GM12878 (cell line): ENCODE data around the gene GRIN2D. TPM values are rescaled to one million over a fixed set of nuclear protein-coding genes. Genes with fewer than 3 reads are reported as not detected.

ENCODE experiments used
- ATAC-seq: fragments of 200-7000 bp; cut with Tn5 transposase; 3 replicates; pipeline ENCODE4 v1.9.1; 2020; ENCODE audit warnings: mild to moderate bottlenecking, moderate library complexity
- BruUV-seq: library from RNA; stranded (reverse); fragments of 400-500 nt; replicated peaks from 2 replicates; lab custom pipeline; 2021; lab: Mats Ljungman, UMichigan
- CTCF ChIA-PET: fragments of 300-600 bp; sonication (Branson Sonifier 250); formaldehyde crosslinking; extraction: SDS; loops from one replicate; lab custom pipeline; 2021; ENCODE audit warnings: inconsistent platforms; lab: Yijun Ruan, JAX
- POLR2A ChIA-PET: fragments of 350-600 bp; formaldehyde crosslinking; extraction: SDS; loops from one replicate; lab custom pipeline; 2021; ENCODE audit warnings: inconsistent platforms; lab: Charles Lee
- RAD21 ChIA-PET: fragments of 300-600 bp; sonication (Branson Sonifier 250); formaldehyde crosslinking; loops from one replicate; lab custom pipeline; 2023; ENCODE audit warnings: antibody characterized with exemption; ENCODE audit not compliant: unreplicated experiment; lab: Charles Lee
- SMC1A ChIA-PET: fragments of 300-600 bp; sonication (Branson Sonifier 250); formaldehyde crosslinking; loops from one replicate; lab custom pipeline; 2023; ENCODE audit not compliant: unreplicated experiment, uncharacterized antibody; lab: Charles Lee
- DNase-seq: peaks from one replicate; pipeline ENCODE4 v3.0.0-alpha.2; 2011; ENCODE audit warnings: low read depth, low spot score
- FAIRE-seq: peaks from 3 replicates; lab custom pipeline; 2011; peaks lifted over from hg19 to GRCh38; lab: Jason Lieb, UNC
- H2AFZ ChIP-seq: 2 replicates; pipeline ENCODE4 v1.6.0; 2011; ENCODE audit warnings: low read depth, low read length, control low read depth; ENCODE audit not compliant: control insufficient read depth
- H3K27ac ChIP-seq: 2 replicates; pipeline ENCODE4 v1.5.1; 2011; ENCODE audit warnings: control low read depth; ENCODE audit not compliant: control insufficient read depth, insufficient read depth
- H3K27me3 ChIP-seq, 2 experiments: replicated peaks in 1 of 2; 2 replicates each; pipeline versions ENCODE4 v1.6.0 to v1.6.1; 2011; ENCODE audit warnings: low read length in 1 of 2; ENCODE audit not compliant: control insufficient read depth in 2 of 2, insufficient read depth in 2 of 2
- H3K36me3 ChIP-seq, 2 experiments: 2 replicates each; pipeline ENCODE4 v1.5.1; 2011; ENCODE audit warnings: low read length in 1 of 2; ENCODE audit not compliant: control insufficient read depth in 2 of 2, insufficient read depth in 2 of 2
- H3K4me1 ChIP-seq: 2 replicates; pipeline ENCODE4 v1.6.1; 2011; ENCODE audit warnings: mild to moderate bottlenecking, low read length, moderate library complexity, mixed read lengths; ENCODE audit not compliant: control insufficient read depth, insufficient read depth
- H3K4me2 ChIP-seq: 2 replicates; pipeline ENCODE4 v1.6.0; 2011; ENCODE audit warnings: control low read depth; ENCODE audit not compliant: control insufficient read depth, insufficient read depth
- H3K4me3 ChIP-seq: fragments of 200-600 bp; sonication (generic); 2 replicates; pipeline ENCODE4 v1.5.1; 2016
- H3K79me2 ChIP-seq: 2 replicates; pipeline ENCODE4 v1.6.0; 2011; ENCODE audit warnings: low read length; ENCODE audit not compliant: control insufficient read depth, insufficient read depth
- H3K9ac ChIP-seq: 2 replicates; pipeline ENCODE4 v1.8.0; 2011; ENCODE audit warnings: low read length, control low read depth, mixed read lengths; ENCODE audit not compliant: control insufficient read depth, insufficient read depth
- H3K9me3 ChIP-seq: replicated peaks from 3 replicates; pipeline ENCODE4 v1.5.1; 2011; ENCODE audit warnings: mild to moderate bottlenecking, low read length; ENCODE audit not compliant: control insufficient read depth, insufficient read depth
- H4K20me1 ChIP-seq: 2 replicates; pipeline ENCODE4 v1.6.0; 2011; ENCODE audit not compliant: control insufficient read depth, insufficient read depth
- HDAC6 ChIP-seq: fragments of 200-600 bp; sonication (generic); IDR thresholded peaks from one replicate; pipeline ENCODE4 v1.8.0; 2017; ENCODE audit warnings: antibody characterized with exemption; ENCODE audit not compliant: unreplicated experiment
- KDM1A ChIP-seq: fragments of 200-600 bp; sonication (generic); IDR thresholded peaks from 2 replicates; pipeline ENCODE4 v1.6.1; 2016; ENCODE audit warnings: borderline replicate concordance
- NFIC ChIP-seq: IDR thresholded peaks from 2 replicates; pipeline ENCODE4 v1.6.1; 2012; ENCODE audit warnings: low read depth, mild to moderate bottlenecking, inconsistent platforms, low read length, moderate library complexity
- NFYB ChIP-seq: IDR thresholded peaks from 2 replicates; pipeline ENCODE4 v1.6.1; 2011; ENCODE audit warnings: low read depth, mild to moderate bottlenecking, low read length, improper control_type of control experiment, moderate library complexity; ENCODE audit not compliant: insufficient read depth
- TAF1 ChIP-seq: IDR thresholded peaks from 2 replicates; pipeline ENCODE4 v1.6.1; 2011; ENCODE audit warnings: mild to moderate bottlenecking, low read depth, low read length, borderline replicate concordance
- TCF7 ChIP-seq: IDR thresholded peaks from 2 replicates; pipeline ENCODE4 v1.6.1; 2014; ENCODE audit warnings: antibody characterized with exemption, borderline replicate concordance
- YBX1 ChIP-seq: fragments of 450-650 bp; IDR thresholded peaks from 2 replicates; pipeline ENCODE4 v1.6.1; 2016; ENCODE audit warnings: antibody characterized with exemption
- WGBS: methylation state at CpG from one replicate; pipeline ENCODE4 v1.1.6; 2016; ENCODE audit warnings: low lambda C conversion rate; ENCODE audit not compliant: insufficient replicate concordance, insufficient coverage; ENCODE audit errors: missing lambda C conversion rate; 5-methylcytosine and 5-hydroxymethylcytosine counted together
- in situ Hi-C: fragments of 300-500 bp; cut with MboI; formaldehyde crosslinking; loops from 9 replicates; pipeline ENCODE4 v1.14.3; 2018; ENCODE audit warnings: mixed read lengths
- intact Hi-C: fragments of 100-400 bp; cut with micrococcal nuclease; formaldehyde crosslinking; loops from one replicate; pipeline ENCODE4 v1.14.2; 2022; ENCODE audit not compliant: unreplicated experiment
- polyA plus RNA-seq, 11 experiments: library from polyadenylated mRNA; depleted of rRNA in 4 of 11; unstranded in 6 of 11; stranded (reverse) in 5 of 11; fragments of >200 nt; fragmentation: Nextera tagmentation in 4 of 11; fragmentation: Illumina TruSeq in 1 of 11; extraction: Ambion mirVana in 4 of 11; extraction: Trizol in 1 of 11; gene quantifications; 1 replicate in 1 of 11; 2 replicates in 10 of 11; pipeline versions ENCODE4 v1.2.1 to v1.2.3, GENCODE V29; 2011 to 2016; ENCODE audit warnings: inconsistent platforms in 2 of 11, missing spikeins in 2 of 11, low read depth in 1 of 11
- total RNA-seq, 4 experiments: library from RNA; depleted of rRNA in 3 of 4; stranded (reverse); fragments of >200 nt in 3 of 4; fragmentation: Illumina TruSeq in 1 of 4; extraction: Trizol in 1 of 4; gene quantifications; 2 replicates each; pipeline versions ENCODE4 v1.2.1 to v1.2.3, GENCODE V29; 2013 to 2021

GRIN2D gene
- total and polyA plus RNA-seq, 10 of the 15 experiments (the other 5 are each of a cell fraction or from before 2014, with no cell fraction given) = 0.03 to 0.38 (median 0.04) TPM; not detected in 3

- no peak overlapping the region for H3K4me3 ChIP-seq
- in situ Hi-C loops (no loop called here), intact Hi-C loops (no loop called here)
- SMC1A ChIA-PET = no interaction called here
- TF ChIP-seq NFIC (no peak), HDAC6 (no peak)
- no TSS peak for BruUV-seq
- WGBS = 81% methylated on average over 5 of the region's 5 CpGs
- no peak overlapping the region for H2AFZ ChIP-seq
- POLR2A ChIA-PET = no interaction called here
- no peak for ATAC-seq
- no peaks in the 10 kb centered on the region for H3K4me1 ChIP-seq
- no peaks in the 10 kb centered on the region for H3K9me3 ChIP-seq
- no peak for FAIRE-seq
- CTCF ChIA-PET = interaction anchor here (2.5 kb wide), 1 partner anchor 12 kb away, joined by 10 read pairs; the partner anchor contains the start of gene KDELR1
- no peaks in the 10 kb centered on the region for H3K79me2 ChIP-seq
- no peak overlapping the region for H3K27ac ChIP-seq
- no peak overlapping the region for H3K4me2 ChIP-seq
- H3K9ac ChIP-seq = no peak overlapping the region
- H3K27me3 ChIP-seq = no peaks in the 10 kb centered on the region
- H4K20me1 ChIP-seq = no peaks in the 10 kb centered on the region
- RAD21 ChIA-PET = no interaction called here
- H3K36me3 ChIP-seq = peaks cover 0 to 5% of the 10 kb centered on the region in 2 experiments; a peak in 2 of 4 replicates
- DNase-seq = no peak
These were observed 14.4 kb upstream of the GRIN2D start for GRCh38 chr19:48379058-48379457.

GRCh38 chr19:48381178-48381950 lies 12.1 kb upstream of the GRIN2D start:
- ATAC-seq (no peak), DNase-seq (no peak), FAIRE-seq (no peak)
- SMC1A ChIA-PET = no interaction called here
- TF ChIP-seq TCF7 (no peak), YBX1 (no peak), NFYB (no peak), TAF1 (no peak), KDM1A (no peak)
- H3K36me3 ChIP-seq = peaks cover 4 to 17% of the 10 kb centered on the region in 2 experiments; a peak in 3 of 4 replicates
- POLR2A ChIA-PET = no interaction called here
- intact Hi-C loops = no loop called here
- in situ Hi-C loops = no loop called here
- H3K4me1 ChIP-seq = no peaks in the 10 kb centered on the region
- H3K4me2 ChIP-seq = no peak overlapping the region
- BruUV-seq = no TSS peak
- no peak overlapping the region for H3K9ac ChIP-seq
- H2AFZ ChIP-seq = no peak overlapping the region
- H3K27me3 ChIP-seq = no peaks in the 10 kb centered on the region
- CTCF ChIA-PET = interaction anchor here (0.6 to 2.5 kb wide), 2 partner anchors 10 to 67 kb away, joined by 3 to 10 read pairs; partner anchors contain the start of gene KDELR1
- 97% methylated on average over 11 of the region's 11 CpGs for WGBS
- RAD21 ChIA-PET = no interaction called here
- no peaks in the 10 kb centered on the region for H4K20me1 ChIP-seq
- no peaks in the 10 kb centered on the region for H3K79me2 ChIP-seq
- no peaks in the 10 kb centered on the region for H3K9me3 ChIP-seq
- H3K4me3 ChIP-seq = no peak overlapping the region
- no peak overlapping the region for H3K27ac ChIP-seq
